HUES48 (cell line): ENCODE measurements around the gene CCRL2.
"Not testable (repeated sequence)": the region's sequence is repeated elsewhere in the genome, so short reads cannot be mapped to it uniquely, and the experiment has no call there.

Experiments used
- H3K27ac ChIP-seq: one replicate; pipeline ENCODE4 v1.7.0; 2013; ENCODE audit warnings: low read depth, low read length, inconsistent platforms
- H3K27me3 ChIP-seq: 2 replicates; pipeline ENCODE4 v1.6.1; 2013; ENCODE audit warnings: mild to moderate bottlenecking, low read length; ENCODE audit not compliant: control insufficient read depth, insufficient read depth
- H3K36me3 ChIP-seq: 2 replicates; pipeline ENCODE4 v1.6.1; 2013; ENCODE audit warnings: low read length; ENCODE audit not compliant: control insufficient read depth, insufficient read depth
- H3K4me1 ChIP-seq: 2 replicates; pipeline ENCODE4 v1.6.1; 2013; ENCODE audit warnings: mild to moderate bottlenecking, low read length; ENCODE audit not compliant: control insufficient read depth, insufficient read depth
- H3K4me3 ChIP-seq: 2 replicates; pipeline ENCODE4 v1.5.1; 2013; ENCODE audit warnings: mild to moderate bottlenecking, low read depth, low read length
- H3K9ac ChIP-seq: 2 replicates; pipeline ENCODE4 v1.6.1; 2013; ENCODE audit warnings: mild to moderate bottlenecking, low read depth, low read length, moderate library complexity
- H3K9me3 ChIP-seq: 2 replicates; pipeline ENCODE4 v1.6.1; 2013; ENCODE audit warnings: low read length; ENCODE audit not compliant: control insufficient read depth, insufficient read depth

The CCRL2 gene

GRCh38 chr3:46383211-46383950 lies 23.7 kb upstream of the CCRL2 start:
- Histone ChIP-seq H3K27me3 (no peaks in the 10 kb centered on the region), H3K9ac (no peak overlapping the region), H3K27ac (no peak overlapping the region), H3K36me3 (no peaks in the 10 kb centered on the region), H3K4me3 (no peak overlapping the region), H3K4me1 (peaks cover 20% of the 10 kb centered on the region), H3K9me3 (no peaks in the 10 kb centered on the region)

DNA sequence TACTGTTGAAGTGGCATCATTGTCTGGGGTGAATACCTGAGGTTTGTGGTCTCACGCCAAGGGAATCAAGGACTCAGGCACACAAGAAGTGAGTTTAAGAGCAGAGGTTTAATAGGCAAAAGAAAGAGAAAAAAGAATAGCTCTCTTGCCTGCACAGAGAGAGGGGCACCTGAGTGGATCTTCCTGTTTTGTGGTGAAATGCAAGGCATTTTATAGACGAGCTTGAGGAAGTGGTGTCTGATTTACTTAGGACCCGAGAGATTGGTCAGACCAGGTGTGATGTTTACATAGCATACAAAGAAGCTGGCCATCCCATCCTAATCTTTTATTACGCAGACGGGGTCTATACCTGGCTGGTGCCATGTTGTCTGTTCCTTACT lies 23.1 kb upstream of the CCRL2 start:
- H3K27me3 ChIP-seq = no peaks in the 10 kb centered on the region
- no peak overlapping the region for H3K9ac ChIP-seq
- H3K27ac ChIP-seq = no peak overlapping the region
- H3K4me1 ChIP-seq = peaks cover 20% of the 10 kb centered on the region; the same call in 1 of the 2 replicates
- no peaks in the 10 kb centered on the region for H3K9me3 ChIP-seq
- no peaks in the 10 kb centered on the region for H3K36me3 ChIP-seq
- no peak overlapping the region for H3K4me3 ChIP-seq

DNA sequence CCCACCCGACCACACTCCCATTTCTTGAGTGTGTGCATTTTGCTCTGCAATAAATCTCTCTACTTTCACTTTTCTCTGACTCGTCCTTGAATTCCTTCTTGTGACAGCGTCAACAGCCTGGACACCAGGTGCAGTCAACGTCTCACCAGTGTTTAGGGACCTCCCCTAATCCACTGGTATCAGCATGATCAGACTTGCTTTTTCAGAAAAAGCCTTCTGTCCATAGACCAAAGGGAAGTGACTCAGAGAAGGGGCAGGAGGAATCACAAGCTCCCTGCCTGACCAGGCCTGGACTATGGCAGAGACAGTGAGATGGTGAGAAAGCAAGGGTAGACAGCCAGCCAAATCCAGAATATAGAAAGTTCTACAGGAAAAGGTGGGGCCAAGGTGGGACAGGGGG lies 20.9 kb upstream of the CCRL2 start:
- Histone ChIP-seq H3K9ac (no peak overlapping the region), H3K27me3 (no peaks in the 10 kb centered on the region), H3K9me3 (no peaks in the 10 kb centered on the region), H3K4me3 (no peak overlapping the region), H3K27ac (no peak overlapping the region), H3K4me1 (0 out of 2 replicates have a peak, but pooled peaks cover 6% of the 10 kb centered on the region), H3K36me3 (no peaks in the 10 kb centered on the region)

DNA sequence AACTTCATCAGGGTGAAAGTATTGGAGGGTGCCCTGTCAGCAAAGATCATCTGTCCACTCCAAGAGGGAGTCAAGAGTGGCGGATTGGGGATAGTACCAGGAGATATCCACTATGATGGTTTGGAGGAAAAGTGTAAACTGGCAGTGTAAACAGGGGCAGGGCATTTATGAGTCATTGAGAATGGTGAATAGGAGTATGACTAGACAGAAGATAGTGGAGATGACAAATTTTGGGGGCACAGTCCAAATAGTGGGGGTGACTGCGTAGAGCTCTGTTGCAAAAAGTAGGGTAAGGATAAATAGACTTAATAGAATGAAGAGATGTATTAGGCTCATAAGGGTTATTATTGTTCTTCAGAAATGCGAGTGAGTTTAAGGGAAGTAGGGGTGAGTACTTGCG lies 18.2 kb upstream of the CCRL2 start:
- H3K4me1 ChIP-seq, H3K36me3 ChIP-seq, H3K9ac ChIP-seq: not testable (repeated sequence)

DNA sequence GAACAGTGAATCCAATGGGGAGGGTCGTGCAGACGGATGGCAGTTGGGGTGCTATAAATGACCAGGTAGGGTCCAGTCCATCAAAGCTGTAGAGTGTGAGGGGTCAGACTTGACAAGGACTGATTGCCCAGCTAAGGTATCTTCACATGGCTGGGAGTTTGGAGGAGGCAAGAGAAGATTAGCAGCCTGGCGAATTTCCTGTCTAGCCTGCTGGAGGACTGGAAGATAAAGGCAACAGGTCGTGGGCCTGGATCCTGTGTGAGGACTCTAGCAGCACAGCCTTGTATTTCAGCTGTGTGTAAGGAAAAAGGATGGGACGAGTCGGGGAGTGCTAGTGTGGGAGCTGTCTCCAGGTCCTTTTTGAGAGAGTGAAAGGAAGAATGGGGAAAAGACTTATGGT lies 17.8 kb upstream of the CCRL2 start:
- H3K36me3 ChIP-seq = no peaks in the 10 kb centered on the region
- peaks cover 13% of the 10 kb centered on the region; the same call in 1 of the 2 replicates for H3K4me1 ChIP-seq
- no peak overlapping the region for H3K4me3 ChIP-seq
- no peaks in the 10 kb centered on the region for H3K9me3 ChIP-seq
- H3K9ac ChIP-seq = no peak overlapping the region
- no peak overlapping the region for H3K27ac ChIP-seq
- H3K27me3 ChIP-seq = no peaks in the 10 kb centered on the region

More for the DNA sequence above, 18.2 kb upstream of the CCRL2 start:
- not testable (repeated sequence) for H3K27me3 ChIP-seq, H3K4me3 ChIP-seq, H3K27ac ChIP-seq, H3K9me3 ChIP-seq

GRCh38 chr3:46391526-46391925 lies 15.5 kb upstream of the CCRL2 start:
- not testable (repeated sequence) for H3K4me1 ChIP-seq

DNA sequence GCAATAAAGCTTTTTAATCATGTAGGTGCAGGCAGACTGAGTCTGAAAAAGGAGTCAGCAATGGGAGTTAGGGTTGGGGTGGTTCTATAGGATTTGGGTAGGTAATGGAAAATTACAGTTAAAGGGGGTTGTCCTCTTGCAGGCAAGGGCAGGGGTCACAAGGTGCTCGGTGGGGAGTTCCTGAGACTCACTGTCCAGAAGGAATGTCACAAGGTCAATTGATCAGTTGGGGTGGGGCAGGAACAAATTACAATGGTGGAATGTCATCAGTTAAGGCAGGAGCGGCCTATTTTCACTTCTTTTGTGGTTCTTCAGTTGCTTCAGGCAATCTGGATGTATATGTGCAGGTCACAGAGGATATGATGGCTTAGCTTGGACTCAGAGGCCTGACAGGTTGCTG lies 14.0 kb upstream of the CCRL2 start:
- Histone ChIP-seq H3K9me3 (no peaks in the 10 kb centered on the region), H3K36me3 (no peaks in the 10 kb centered on the region), H3K27ac (no peak overlapping the region), H3K9ac (no peak overlapping the region), H3K4me1 (peaks cover 8% of the 10 kb centered on the region; the same call in 1 of the 2 replicates), H3K4me3 (no peak overlapping the region), H3K27me3 (no peaks in the 10 kb centered on the region)

More at GRCh38 chr3:46391526-46391925, 15.5 kb upstream of the CCRL2 start:
- not testable (repeated sequence) for H3K4me3 ChIP-seq, H3K9ac ChIP-seq, H3K27me3 ChIP-seq, H3K9me3 ChIP-seq, H3K36me3 ChIP-seq, H3K27ac ChIP-seq

GRCh38 chr3:46393554-46394434 lies 13.3 kb upstream of the CCRL2 start:
- no peak overlapping the region for H3K27ac ChIP-seq
- H3K4me1 ChIP-seq = peaks cover 8% of the 10 kb centered on the region; the same call in 1 of the 2 replicates
- no peaks in the 10 kb centered on the region for H3K27me3 ChIP-seq
- H3K9ac ChIP-seq = no peak overlapping the region
- no peaks in the 10 kb centered on the region for H3K9me3 ChIP-seq
- no peak overlapping the region for H3K4me3 ChIP-seq
- no peaks in the 10 kb centered on the region for H3K36me3 ChIP-seq

DNA sequence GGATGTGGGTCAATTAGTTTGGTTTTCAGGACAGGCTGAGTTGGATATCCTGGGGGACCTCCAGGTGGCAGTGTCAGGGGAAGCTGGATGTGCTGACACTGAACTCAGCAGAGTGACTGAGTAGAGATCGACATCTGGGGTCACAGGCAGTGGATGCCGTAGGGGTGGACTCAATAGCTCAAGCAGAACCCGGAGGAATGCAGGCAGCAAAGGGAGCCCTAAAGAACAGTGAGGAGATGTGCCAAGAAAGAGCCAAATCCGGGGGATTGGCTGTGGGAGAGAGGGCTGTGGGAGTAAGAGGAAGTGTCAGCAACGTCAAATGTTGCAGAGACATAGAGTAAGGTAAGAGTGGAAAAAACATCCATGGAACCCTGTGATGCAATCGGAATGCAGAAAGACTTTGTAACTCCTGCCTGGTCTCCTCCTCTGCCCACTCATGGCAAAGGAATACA lies 11.8 kb upstream of the CCRL2 start:
- Histone ChIP-seq H3K9me3 (no peaks in the 10 kb centered on the region), H3K27me3 (no peaks in the 10 kb centered on the region), H3K27ac (no peak overlapping the region), H3K9ac (no peak overlapping the region), H3K4me1 (peaks cover 8% of the 10 kb centered on the region; the same call in 1 of the 2 replicates), H3K36me3 (no peaks in the 10 kb centered on the region), H3K4me3 (no peak overlapping the region)

DNA sequence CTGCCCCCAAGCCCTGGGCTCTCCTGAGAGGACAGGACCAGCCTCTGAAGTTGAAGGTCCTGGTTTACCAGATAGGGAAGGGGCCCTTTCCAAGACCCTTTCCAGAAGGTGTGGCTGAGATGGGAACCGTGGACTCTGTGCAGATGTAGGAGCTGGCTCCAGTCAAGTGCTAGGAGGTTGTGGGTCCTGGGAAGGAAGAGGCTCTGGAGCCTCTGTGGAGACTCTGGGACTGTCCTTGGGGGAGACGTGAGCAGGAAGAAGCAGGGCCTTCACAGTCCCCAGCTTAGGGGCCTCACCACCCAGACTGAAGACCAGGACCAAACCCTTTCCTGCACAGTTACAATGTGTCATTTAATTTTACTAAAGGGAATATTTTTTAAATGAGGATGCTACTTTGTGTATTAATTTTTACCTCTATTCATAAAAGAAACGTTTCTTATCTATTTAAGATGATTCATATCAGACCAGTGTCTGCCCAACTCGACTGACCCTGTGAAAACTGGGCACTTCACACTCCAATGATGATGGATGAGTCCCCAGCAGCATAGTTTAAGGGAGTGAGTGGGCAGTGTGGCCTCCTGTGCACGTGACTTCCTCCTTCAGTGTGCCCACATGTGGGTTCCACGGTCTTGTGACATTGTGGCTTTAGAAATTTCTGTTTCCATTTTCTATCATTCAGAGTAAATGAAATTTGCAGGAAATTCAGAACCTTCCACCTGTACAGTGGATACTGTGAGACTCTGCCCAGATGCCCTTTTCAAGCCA lies 11.1 kb upstream of the CCRL2 start:
- H3K4me3 ChIP-seq = no peak overlapping the region
- H3K27me3 ChIP-seq = no peaks in the 10 kb centered on the region
- no peak overlapping the region for H3K9ac ChIP-seq
- peaks cover 8% of the 10 kb centered on the region; the same call in 1 of the 2 replicates for H3K4me1 ChIP-seq
- H3K36me3 ChIP-seq = no peaks in the 10 kb centered on the region
- no peaks in the 10 kb centered on the region for H3K9me3 ChIP-seq
- H3K27ac ChIP-seq = no peak overlapping the region
